Daoy (cell line): Measurements from ENCODE around the gene EXD3. TPM values are rescaled to one million over a fixed set of nuclear protein-coding genes. Genes with fewer than 3 reads are reported as not detected.
A peak's percentile ranks its signal among the peaks of the same experiment; 100 is the strongest.

ENCODE experiments used
- DNase-seq: peaks from one replicate; pipeline ENCODE4 v3.0.0-alpha.2; 2015; ENCODE audit warnings: low read depth
- total RNA-seq: library from RNA; depleted of rRNA; stranded (reverse); fragments of >200 nt; shearing (Covaris generic); gene quantifications from 2 replicates; pipeline ENCODE4 v1.2.3, GENCODE V29; 2014

EXD3 gene
- total RNA-seq, 1 experiment from 2014 or later: 2.3 TPM

DNA sequence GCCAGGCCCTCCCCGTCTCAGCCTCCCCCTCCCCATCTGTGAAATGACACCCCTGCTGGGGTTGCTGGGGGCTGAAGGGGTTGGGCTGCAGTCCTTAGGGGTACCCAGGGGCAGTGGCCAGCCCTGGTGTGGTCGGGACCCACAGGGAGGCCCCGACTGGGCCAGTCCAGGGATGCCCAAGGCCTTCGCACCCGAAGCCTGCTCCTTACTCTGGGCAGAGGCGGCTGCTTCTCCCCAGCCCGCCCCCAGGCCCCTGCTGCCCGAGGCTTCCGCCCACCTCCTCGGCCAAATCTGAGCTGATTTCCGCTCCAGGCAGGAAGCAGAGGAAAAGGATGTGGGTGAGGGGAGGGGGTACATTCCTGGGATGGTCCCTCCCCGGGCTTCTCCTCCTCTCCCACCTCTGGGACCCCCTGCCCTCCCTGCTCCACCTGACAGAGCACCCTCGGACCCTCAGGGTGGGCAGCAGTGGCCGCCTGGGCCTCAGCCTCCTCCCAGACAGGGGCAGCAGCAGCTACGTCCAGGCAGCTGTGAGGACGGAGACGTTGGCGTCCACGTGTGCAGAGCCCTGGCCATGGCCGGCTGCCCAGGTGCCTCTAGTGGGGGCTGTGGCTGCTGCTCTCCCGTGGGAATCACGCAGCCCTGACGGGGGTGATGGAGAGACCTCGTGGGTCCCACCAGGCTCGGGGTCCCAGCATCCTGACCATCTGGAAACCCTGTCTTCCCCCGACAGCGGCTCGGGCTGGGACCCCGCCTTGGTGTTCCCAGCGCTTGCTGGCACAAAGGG, 116.7 kb downstream of the EXD3 start:
- DNase-seq: peak; percentile 57

DNA sequence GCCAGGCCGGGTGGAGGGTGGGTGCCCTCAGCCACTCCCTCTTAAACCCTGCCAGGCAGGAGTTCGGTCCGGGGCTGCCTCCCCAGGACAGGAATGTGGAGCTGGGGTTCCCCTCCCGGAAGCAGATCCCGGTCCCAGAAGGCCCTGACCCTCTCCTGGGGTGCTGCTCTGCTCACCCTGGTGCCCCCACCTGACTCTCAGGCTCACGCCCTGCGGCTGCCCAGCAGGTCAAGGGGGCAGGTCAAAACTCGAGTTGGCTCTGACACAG, 117.2 kb downstream of the EXD3 start:
- DNase-seq: no peak

DNA sequence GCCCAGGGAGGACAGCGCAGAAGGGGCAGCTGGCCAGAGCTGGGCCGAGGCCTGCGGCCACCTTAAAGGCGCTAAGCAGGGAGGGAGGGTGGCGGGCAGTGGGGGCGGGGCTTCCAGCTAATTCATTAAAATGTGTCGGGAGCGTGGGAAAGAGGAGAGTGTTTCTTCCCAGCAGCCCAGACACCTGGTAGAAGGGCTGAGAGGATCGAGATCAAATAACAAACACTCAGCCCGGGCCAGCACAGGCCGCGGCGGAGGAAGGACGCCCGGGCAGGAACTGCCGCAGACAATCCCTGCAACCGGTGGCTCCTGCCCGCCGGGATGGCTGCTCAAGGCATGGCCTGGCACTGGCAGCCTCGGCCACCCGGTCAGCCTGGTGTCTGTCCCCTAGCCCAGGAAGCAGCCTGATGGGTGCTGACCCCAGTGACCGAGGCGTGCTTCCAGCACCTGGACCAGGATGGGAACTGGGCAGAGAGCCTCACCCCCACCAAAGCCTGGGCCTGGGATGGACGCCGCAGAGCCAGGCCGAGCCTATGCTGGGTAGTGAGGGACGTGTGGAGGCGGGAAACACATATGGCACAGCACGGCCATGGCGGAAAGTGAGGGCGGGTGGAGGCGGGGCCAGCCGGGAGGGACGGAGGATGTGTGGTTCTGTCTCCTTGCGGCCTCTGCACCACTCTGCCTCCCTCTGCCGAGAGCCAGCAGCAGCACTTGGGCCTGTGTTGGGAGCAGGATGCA, 117.7 kb downstream of the EXD3 start:
- DNase-seq: peak; percentile 73

DNA sequence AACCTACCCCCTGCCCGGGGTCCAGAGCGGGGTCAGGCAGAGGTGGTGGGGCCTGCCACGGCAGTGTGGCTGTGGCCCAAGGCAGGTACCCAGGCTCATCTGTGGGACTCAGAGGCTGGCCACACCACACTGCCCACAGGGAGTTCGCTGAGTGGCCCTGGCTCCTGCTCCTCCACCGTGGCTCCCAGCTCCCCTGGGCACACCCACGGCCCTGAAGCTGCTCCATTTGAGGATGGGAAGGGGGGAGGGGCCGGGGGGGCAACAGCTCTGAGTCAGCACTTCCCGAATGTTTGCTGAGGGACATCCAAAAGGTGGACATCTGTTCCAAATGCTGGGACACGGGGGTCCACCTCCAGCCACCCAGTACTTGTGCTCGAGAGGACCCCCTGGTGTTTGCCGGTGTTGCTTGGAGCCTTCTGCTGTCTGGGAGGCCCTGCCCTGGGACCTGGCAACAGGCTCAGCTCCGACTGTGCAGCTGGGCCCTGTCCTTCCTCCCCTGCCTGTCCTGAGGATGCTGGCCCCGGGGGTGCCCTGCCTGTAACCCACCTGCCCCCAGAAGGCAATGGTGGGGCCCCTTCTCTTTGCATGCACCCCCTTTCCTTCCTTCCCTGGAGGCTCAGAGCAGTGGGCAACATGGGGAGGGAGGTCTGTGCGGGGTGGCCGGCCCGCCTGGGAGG, 118.4 kb downstream of the EXD3 start:
- DNase-seq: peak; percentile 32

DNA sequence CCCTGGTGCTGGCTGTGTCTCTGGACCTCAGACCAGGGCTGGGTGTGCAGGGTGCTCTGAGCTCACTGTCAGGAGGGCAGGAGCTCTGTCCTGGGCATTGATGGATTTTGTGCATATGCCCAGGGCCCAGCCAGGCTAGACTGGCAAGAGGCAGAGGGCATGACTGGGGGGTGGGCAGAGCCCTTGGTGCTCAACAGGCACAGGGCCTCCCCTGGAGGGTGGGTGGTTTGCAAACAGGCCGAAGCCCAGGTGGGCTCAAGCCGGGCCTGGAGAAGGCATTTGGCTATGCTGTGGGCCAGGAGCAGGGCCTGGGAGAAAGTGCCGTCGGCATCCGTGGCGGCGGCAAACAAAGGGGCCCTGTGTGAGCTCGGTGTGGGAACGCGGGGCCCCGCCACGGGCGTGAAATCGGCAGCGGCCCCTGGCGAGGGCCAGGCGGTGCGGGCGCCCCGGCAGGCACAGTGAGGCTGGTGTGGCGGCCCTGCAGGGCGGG, 119.0 kb downstream of the EXD3 start:
- DNase-seq: peak; percentile 14

DNA sequence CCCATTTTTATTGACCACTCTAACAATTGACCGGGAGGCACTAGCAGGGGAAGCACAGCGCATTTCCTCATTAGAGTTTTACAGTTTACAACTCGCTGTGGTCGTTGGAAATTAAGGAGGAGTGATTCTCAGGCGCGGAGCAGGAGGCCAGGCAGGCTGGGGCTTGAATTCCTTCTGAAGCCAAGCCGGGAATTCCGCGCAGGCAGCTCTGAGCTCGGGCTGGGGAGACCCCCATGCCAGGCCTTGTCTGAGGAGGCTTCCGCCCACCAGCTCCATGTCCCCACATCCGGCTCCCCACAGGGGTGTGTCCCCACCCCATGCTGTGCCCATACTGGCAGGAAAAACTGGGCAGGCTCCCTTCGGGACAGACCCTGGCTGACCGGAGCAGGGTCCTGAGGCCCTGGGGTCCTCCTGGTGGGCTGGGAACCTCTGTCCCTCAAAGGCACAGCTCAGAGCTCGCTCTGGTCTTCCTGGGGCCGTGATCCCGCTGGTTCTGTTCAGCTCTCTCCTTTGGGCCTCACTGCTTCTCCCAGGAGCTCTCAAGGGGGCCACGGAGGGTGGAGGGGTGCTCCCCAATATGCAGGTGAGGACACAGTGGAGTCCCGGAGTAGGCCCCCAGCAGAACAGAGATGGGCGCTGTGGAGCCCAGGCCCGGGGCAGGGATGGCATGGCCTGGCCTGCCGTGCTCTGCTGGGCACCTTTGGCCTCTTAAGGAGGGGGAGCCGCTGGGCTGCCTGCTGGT, 119.6 kb downstream of the EXD3 start:
- DNase-seq: peak; percentile 37

DNA sequence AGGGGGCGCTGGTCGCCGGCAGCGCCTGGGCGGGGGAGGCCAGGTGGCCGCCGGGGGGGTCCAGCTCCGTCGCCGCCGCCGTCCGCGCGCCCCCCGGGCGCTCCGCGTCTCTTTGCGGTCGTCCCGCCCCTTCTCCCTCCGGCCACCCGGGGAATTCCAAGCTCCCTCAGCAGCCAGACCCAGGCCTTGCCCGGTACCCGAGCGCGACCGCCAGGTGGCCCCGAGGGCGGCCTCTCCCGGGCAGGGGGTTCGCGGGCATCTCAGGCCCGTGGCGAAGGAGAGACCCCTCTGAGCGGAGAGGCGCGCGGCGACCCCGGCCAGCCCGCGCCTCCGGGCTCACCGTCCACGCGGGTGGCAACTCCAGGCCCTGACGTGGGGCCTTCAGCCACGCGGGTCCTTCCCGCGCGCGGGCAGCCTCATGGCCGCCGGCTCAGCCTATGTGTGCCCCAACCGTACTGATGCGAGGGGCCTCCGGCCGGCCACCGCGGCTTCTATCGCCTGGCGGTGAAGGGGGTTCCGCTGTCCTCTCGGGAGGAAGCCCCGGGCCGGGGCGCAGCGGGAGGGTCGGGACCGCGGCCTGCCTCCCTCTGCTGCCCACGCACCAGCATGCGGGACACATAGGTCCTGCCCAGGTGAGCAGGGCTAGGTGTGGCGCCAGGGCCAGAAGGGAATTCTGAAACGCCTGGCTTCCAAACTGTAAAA, 120.4 kb downstream of the EXD3 start:
- no peak for DNase-seq

DNA sequence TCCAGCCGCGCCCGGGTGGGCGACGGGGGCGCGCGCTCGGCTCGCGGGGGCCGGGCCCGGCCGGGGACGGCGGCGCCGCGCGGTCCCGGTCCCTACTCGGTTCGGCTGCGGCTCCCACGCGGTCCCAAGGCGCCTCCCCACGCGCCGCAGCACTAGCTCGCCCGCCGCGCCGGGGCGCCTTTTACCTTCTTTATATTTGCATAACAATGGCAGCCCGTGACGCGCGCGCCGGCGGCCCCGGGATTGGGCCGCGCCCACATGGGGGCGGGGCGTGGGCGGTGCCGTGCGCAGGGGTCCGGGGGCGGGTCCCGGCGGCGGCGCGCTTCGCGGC, 120.9 kb downstream of the EXD3 start, which contains the start of gene NRARP:
Gene NRARP, minus strand, starts transcription at position 154 of the 331 bp plus-strand sequence. CDS start 343 bp downstream, outside the sequence.
- peak; percentile 93 for DNase-seq

DNA sequence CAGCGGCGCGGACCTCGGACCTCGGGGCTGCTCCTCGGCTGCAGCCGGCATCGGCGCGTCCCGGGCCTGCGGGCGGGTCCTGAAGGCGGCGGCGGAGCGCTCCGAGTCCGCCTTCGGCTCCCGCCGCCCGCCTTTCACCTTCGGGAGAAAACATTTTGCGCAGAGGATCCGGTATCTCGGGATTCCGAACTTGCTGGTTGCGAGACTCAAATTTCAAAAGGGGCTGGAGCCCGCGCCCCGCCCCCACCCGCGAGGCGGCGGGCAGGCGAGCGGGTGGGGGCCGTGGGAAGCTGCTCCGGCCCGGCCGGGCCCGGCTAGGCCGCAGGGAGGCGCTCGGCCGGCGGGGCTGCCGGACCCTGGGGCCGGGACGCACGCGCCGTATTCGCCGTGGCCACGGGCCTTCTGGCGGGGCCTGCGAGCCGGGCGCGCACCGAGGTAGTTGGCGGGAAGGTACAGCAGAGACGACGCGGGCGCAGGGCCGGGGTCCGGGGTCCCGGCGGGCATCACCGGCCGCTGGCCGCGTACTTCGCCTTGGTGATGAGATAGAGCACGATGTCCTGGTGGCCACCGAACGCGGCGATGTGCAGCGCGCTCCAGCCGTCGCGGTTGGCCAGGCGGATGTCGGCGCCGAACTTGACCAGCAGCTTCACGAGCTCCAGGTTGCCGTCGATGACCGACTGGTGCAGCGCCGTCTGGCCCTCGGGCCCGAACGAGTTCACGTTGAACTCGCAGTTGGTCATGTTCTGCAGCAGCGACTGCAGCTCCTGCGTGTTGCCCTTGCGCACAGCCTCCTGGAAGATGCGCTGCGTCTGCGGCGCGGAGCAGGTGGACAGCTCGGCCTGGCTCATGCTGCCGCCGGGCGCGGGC, 121.6 kb downstream of the EXD3 start:
- peak; percentile 83 for DNase-seq

DNA sequence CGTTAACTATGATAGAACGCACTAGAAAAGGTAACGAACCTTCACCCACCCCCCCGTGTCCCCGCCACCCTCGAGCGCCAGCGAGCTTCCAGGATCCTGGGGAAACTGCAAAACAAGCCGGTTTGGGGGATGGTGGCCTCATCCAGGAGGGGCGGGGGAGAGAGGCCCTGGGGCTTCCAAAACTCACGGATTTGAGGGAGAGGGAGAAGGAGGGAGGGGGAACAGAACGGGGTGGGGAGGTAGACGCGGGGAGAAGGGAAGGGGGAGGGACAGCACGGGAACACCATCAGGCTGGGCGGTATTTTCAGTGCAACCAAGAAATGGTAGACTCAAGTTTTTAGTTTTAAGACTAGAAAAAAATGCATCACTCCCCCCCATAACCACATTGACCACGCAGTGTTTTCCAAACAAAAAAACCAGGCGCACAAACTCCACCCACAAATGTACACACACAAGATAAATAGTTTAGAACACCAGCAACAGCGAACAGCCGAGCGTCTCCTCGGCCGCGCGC, 122.3 kb downstream of the EXD3 start:
- peak; percentile 56 for DNase-seq

DNA sequence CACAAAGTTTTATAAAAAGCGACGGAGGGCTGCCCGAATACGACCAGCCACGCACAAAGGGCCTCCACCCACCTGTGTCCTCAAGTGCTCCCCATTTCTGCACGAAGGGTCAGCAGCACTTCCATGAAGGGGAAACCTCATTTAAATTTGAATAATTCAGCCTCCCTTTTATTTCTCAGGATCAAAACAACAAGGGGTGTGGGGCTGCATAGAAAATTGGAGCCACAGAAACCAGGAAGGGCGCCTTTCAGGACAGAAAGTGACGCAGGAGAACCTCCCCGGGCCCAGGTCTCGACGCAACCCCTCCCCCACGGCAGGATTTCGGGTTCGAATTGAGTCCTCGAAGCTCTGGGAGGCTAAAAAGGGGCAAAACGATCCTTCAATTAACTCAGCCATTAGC, 123.0 kb downstream of the EXD3 start:
- DNase-seq: no peak

DNA sequence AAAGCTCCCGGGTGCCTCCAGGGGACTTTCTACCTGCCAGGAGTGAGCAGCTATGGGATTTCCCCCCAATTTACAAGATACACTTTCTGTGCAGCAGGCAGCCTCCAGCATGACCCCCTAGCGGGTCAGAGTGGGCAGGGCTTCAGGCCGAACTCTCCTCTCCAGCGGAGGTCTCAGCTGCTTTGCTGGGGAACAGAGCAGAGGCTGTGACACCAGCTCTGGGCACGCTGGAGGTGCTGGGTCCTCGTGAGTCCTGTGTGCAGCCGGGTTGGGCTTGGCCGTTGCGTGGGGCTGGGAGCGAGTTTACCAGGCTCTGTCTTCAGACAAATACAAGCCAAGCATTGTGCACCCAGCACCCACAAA, 123.8 kb downstream of the EXD3 start:
- DNase-seq: no peak

DNA sequence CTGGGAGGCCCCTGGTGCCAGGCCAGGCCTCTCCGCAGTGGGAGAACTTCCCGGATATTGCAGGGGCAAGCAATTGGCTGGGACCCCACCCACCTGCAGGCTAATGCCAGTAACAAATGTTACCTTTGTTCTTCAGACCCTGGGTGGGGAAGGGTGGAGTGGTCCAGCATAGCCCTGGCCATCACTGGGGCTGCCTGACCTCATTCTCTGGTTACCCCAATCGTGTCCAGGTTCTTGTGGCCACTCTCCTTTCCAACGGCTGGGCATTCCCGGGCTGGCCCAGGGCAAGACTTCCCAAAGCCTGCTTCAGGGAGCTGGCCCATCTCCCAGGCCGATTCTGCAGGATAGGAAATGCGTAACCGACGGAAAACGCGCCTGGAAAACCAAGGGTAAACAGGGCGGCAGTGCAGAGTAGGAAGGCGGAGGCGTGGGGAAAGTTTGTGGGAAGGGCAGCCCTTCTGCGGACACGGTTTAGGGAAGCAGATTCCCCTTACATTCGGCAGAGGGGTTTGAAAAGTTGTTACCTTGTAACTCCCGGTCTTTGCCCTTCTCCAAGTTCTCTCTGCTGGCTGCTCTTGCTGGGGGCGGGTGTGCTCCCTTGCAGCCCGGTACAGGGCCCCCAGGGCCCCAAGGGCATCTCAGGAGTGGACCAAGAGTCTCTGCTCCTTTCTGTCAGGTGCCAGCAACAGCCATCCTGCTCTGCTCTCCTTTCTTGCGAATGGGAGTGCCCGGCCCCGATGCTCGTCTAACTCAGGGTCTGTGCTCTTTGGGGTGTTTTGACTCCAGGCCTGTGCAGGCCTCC, 124.4 kb downstream of the EXD3 start:
- DNase-seq: peak; percentile 79

DNA sequence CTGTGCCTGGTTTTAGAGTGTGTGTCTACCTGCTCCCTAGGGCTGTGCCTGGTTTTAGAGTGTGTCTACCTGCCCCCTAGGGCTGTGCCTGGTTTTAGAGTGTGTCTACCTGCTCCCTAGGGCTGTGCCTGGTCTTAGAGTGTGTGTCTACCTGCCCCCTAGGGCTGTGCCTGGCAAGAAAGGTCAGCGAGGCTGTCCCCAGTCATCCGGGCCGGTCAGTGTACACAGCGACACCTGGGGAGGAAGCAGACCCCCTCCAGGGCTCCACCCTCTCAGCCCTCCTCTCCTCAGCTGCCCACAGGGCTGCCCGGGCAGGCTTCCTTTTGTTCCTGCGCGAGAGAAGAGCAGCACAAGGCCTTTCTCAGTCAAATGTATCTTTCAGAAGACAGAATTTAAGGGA, 125.0 kb downstream of the EXD3 start:
- DNase-seq: no peak

DNA sequence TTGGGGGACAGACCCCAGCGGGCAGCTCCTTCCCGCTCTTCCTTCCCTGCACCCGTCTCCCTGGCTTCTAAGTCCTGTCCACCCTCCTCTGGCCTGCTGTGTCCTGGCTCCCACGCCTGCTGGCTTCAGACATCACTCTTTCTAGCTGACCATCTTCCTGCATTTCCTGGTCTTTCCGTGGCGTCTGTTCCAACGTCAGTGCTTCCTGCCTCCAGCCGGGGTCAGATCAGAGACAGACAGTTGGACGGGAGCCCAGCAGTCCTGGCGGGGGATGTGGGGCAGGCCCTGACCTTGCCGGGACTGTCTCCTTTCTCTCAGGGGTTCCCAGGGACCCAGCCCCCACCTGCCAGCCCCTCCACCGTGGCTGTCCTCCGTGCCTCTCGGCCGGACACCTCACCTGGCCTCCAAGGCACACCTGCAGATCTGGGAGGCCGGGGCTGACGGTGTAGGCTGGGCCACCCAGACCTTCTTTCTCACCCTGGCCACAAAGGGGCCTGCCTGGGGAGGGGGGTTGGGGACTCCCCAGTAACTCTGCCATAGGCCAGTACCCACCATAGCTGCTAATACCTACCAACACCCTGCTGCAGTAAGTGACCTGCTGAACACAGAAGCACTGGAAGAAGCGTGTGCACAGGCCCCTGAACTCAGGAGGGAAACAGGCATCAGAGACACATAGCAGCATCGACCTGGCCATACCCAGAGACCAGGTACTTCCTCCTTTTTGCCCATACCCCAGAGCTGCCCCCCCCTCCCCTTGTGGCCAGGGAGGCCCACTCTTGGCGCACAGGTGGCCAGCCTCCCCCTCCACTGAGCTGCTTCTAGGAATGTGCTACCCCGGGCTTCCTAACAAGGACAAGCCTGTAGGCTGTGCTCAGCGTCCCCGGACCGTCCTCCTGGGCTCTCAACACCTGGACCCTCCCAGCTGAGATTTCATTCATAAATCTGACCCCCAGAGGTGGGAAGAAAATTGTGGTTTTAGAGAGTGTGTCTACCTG, 126.0 kb downstream of the EXD3 start:
- no peak for DNase-seq

DNA sequence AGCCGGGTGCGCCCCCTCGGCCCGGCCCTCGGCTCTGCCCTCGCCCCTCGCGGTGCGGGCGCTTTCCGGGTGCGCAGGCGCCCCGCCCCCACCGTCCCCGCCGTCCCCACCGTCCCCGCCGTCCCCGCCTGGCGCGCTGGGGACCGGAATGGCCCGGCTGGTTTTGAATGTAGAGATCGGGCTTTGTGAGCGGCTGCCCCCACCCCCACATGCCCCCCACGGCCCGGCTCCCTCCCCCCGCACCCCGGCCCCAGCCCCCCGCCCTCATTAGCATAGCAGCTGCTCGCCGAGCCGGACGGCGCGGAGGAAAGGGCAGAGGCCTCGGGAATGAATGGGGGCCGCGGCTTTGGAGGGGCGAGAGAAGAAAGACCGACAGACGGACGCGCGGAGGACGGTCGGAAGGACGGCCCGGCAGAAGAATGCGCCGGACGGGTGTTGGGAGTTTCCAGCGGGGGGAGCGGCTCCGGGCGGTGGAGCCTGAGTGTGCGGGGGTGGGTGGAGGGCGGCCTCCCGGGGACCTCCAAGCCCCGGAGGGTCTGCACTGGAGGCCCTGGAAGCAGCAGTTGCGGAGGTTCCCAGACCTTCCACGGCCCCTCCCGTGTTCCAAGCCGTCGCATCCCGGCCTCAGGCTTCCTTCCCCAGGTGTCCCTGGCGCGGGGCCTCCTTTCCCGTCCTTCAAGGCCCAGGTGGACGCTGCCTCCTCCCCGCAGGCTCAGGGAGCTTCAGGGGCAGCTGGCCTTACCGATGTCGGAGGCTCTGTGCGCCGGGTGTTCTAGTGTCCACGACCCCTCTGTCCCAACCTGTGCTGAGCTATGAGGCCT, 126.9 kb downstream of the EXD3 start:
- DNase-seq: no peak

DNA sequence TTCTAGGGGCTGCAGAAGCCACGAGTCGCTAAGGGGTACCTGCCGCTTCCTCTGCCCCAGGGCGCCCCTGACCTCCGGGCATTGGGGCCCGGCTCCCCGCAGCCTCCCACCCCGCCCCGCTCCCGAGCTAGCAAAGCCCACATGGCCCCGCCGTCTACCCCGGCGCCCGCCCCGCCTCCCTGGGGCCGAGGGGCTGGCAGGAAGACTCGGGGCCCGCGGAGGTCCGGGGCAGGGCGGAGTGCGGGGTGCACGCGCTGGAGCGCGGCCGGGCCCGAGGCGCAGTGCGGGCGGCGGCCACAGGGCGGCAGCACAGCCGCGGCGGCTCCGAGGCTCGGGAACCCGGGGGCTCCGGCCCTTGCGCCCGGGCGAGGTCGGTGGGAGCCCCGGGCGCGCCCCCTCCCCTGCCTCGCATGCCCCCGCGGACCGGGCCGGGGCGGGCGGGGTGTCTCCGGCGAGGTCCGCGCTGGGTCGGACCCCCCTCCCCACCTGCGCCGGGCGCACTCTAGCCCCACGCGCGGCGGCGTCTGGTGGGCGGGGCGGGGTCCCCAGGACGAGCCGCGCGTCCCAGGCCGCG, 127.6 kb downstream of the EXD3 start:
- DNase-seq: peak; percentile 70
